Measurements from ENCODE around the gene ASXL3.

Gene ASXL3

DNA sequence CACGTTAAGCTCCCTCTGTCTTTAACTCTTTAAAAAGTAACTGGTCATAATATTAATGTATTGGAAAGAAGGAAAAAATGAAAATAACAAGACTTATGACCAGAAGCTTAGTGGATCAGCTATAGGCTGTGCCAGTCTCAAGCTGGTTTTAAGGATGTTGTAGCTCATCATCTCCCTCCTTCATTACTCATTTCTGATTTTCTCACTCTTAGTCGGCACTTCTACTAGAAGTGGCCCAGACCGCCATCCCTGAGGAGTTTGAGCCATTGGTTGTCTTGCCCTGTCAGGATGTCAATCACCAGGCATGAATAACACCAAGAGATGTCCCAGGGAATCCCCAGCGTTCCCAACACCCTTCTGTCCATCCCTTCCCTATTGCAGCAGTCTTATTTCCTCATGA is 151.5 kb downstream of the ASXL3 start:
- no peak for DNase-seq

GRCh38 chr18:33733376-33733775 is 155.4 kb downstream of the ASXL3 start:
- DNase-seq = no peak

- DNase-seq = peak in 1 of 2 experiments; percentile 60
Measured at GRCh38 chr18:33735428-33735827, 157.4 kb downstream of the ASXL3 start.

DNA sequence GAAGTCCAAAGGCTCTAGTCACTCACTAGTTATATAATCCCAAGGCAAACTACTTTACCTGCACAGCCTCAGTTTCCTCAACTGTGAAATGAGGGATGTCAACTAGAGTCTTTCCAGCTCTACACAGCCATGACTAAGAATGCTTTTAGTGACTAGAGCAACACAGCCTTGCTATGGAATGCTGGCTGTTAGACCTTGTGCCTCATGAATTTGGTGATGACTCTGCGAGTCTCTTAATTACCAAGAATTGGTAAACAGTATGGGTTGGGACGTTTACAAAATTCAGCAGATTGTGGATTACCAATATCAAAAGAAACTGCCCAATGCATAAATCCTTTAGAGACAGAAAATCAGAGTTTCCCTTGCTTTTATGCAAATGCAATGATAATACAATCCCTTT is 163.7 kb downstream of the ASXL3 start:
- DNase-seq = no peak

GRCh38 chr18:33744032-33744697 is 166.1 kb downstream of the ASXL3 start:
- no peak for DNase-seq

DNA sequence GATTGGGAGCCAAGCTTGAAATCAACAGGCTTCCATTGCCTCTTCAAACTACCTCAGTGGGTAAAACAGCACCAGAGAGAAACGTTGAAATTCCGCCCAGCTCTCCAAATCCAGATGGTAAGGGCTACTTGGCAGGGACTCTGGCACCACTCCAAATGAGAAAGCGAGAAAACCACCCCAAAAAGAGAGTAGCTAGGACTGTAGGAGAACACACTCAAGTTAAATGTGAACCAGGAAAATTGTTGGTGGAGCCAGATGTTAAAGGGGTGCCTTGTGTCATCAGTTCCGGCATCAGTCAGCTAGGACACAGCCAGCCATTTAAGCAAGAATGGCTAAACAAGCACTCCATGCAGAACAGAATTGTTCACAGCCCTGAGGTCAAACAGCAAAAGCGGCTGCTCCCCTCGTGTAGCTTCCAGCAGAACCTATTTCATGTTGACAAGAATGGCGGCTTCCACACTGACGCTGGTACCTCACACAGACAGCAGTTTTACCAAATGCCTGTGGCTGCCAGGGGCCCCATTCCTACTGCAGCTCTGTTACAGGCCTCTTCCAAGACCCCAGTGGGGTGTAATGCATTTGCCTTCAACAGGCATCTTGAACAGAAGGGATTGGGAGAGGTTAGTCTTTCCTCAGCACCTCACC is 167.3 kb downstream of the ASXL3 start:
- DNase-seq = peak; percentile 36 to 53

- peak; percentile 22 to 78 for DNase-seq
Measured at GRCh38 chr18:33745871-33746545, 168.0 kb downstream of the ASXL3 start.

DNA sequence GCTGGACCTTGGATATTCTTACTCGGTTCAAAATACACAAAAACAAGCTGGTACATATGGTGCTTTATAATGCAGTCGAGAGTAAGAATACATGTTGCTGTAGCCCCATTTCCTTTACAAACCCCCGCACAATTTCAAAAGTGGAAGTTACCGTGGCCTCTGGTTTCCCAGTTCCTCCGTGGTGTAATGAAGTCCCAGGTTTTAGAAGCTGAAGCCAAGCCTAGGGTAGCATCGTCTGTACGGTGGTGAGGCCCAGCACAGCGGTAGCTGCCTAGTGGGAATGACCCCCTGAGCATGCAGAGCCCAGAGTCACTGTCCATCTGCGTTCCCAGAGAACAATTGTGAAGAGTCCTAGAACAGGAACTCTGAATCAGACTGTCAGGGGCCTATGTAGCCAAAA is 171.8 kb downstream of the ASXL3 start:
- no peak for DNase-seq

DNA sequence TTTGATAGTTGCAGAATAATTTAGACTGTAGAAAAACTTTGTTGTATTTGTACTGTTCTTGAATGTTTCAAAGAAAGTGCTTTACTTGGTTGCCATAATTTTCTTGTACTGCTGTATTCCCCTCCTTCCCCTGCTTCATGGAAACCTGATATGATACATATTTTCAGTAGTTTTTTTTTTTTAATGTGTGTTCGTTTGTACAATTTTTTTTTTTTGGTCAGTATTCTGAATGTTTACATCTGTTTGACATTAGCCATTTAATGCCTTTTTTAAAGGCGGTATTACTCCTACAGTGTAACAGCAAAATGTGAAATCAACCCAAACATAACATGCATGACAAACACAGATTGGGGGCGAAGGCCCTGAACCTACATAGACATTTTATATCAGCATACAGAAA is 172.3 kb downstream of the ASXL3 start:
- DNase-seq = no peak

DNA sequence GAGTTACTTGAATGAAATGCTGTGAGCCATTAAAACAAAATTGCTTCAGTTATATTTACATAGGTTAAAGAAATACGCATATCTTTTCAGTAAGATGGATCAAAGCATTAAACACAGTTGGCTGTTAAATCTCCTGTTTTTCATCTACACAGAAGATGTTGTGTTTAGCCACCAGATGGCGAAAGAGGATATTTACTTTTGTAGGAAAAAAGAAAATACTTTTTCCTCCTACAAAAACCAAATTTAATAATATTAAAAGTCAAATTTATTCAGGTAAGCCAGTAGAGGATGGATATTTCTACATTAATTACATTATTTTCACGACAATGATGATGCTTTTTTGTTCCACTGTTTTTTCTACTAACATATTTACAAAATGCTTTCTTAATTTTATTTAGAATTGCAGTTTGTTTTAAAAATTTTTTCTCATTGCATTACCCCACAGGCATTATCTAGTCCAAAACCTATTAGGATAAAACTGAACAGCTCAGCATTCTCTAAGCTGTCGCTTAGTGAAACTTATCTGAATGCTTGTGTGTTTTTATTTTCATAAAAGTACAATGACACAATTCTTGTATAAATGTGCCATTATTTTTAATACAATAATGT is 173.7 kb downstream of the ASXL3 start:
- peak in 1 of 2 experiments; percentile 42 for DNase-seq

GRCh38 chr18:33755391-33755790 is 177.4 kb downstream of the ASXL3 start:
- no peak for DNase-seq

GRCh38 chr18:33755931-33756560 is 178.0 kb downstream of the ASXL3 start:
- DNase-seq = peak; percentile 16 to 76

- DNase-seq = peak; percentile 48 to 77
Measured at GRCh38 chr18:33757037-33757436, 179.0 kb downstream of the ASXL3 start.

DNA sequence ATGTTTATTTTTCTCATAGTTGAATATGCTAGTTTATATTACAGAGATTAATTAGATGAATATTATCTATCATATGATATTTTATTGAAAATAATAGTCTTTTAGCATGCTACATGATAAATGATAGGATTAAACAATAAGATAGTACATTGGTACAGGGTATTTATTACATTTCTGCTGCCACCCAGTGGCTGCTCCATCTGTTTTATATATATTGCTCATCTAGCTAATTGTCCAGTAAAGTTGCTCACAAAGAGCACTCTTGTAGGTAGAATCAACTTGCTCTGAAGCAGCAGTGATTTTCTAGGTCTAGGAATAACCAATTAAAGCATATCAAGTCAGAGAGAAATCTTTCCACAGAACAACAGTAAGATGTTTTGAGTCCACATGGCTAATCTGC is 183.3 kb downstream of the ASXL3 start:
- DNase-seq = peak in 1 of 2 experiments; percentile 48

- DNase-seq = no peak
Measured at GRCh38 chr18:33781429-33781828, 203.4 kb downstream of the ASXL3 start.
